ENCODE results near the gene IGFBP2.

- TF ChIP-seq CTCF (conservative IDR thresholded peaks at IDR 0.05) (no peak), ZFX (IDR thresholded peaks at IDR 0.05) (no peak)
Measured at GRCh38 chr2:216585441-216585840, 47.8 kb upstream of the IGFBP2 start.
